OCI-LY1 (cell line): Measurements from ENCODE around the gene RBPJL.

Experiments used
- EZH2 ChIP-seq: fragments of 200-600 bp; sonication (generic), shearing (Covaris generic); IDR thresholded peaks from 2 replicates; pipeline ENCODE4 v1.8.0; 2017; ENCODE audit warnings: borderline replicate concordance, mixed run types, mild to moderate bottlenecking, antibody characterized with exemption, low read length, moderate library complexity, mixed read lengths
- TF ChIP-seq, protein P1 (sequence below): fragments of 200-600 bp; sonication (generic), shearing (Covaris generic); IDR thresholded peaks from 2 replicates; pipeline ENCODE4 v1.5.1; 2017; ENCODE audit warnings: mild to moderate bottlenecking, antibody characterized with exemption, low read length, moderate library complexity, mixed read lengths

DNA sequence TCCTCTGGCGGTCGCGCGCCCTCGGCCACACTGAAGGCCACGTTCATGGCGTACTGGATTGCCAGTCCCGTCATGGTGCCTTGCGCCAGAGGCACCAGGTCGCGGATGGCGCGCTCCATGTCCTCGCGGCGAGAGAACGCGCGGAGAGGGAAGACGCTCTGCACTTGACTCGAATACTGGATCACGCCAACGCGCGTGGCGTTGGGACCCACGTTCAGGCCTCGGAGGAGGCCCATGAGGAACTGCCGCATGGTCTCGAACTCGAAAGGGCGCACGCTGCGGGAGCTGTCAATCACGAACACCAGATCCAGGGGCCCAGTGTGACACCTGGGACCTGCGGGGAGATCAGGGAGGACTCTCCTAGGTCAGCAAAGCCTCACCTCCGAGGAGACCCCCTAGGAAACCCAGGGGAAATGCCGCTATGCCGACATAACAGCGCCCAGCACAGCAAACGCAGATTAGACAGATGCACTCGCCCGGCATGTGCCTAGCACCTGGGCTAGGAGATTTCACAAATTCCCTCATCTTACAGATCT, 2.1 kb upstream of the RBPJL start:
- TF ChIP-seq, protein P1, sequence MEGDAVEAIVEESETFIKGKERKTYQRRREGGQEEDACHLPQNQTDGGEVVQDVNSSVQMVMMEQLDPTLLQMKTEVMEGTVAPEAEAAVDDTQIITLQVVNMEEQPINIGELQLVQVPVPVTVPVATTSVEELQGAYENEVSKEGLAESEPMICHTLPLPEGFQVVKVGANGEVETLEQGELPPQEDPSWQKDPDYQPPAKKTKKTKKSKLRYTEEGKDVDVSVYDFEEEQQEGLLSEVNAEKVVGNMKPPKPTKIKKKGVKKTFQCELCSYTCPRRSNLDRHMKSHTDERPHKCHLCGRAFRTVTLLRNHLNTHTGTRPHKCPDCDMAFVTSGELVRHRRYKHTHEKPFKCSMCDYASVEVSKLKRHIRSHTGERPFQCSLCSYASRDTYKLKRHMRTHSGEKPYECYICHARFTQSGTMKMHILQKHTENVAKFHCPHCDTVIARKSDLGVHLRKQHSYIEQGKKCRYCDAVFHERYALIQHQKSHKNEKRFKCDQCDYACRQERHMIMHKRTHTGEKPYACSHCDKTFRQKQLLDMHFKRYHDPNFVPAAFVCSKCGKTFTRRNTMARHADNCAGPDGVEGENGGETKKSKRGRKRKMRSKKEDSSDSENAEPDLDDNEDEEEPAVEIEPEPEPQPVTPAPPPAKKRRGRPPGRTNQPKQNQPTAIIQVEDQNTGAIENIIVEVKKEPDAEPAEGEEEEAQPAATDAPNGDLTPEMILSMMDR = no peak
- no peak for TF ChIP-seq EZH2
